GM12801 (cell line): ENCODE results near the gene MKLN1.

Source experiments
- CTCF ChIP-seq: IDR thresholded peaks from one replicate; pipeline ENCODE4 v1.5.1; 2011; ENCODE audit warnings: control low read depth; ENCODE audit not compliant: insufficient read length; ENCODE audit errors: extremely low read depth

Gene MKLN1

DNA sequence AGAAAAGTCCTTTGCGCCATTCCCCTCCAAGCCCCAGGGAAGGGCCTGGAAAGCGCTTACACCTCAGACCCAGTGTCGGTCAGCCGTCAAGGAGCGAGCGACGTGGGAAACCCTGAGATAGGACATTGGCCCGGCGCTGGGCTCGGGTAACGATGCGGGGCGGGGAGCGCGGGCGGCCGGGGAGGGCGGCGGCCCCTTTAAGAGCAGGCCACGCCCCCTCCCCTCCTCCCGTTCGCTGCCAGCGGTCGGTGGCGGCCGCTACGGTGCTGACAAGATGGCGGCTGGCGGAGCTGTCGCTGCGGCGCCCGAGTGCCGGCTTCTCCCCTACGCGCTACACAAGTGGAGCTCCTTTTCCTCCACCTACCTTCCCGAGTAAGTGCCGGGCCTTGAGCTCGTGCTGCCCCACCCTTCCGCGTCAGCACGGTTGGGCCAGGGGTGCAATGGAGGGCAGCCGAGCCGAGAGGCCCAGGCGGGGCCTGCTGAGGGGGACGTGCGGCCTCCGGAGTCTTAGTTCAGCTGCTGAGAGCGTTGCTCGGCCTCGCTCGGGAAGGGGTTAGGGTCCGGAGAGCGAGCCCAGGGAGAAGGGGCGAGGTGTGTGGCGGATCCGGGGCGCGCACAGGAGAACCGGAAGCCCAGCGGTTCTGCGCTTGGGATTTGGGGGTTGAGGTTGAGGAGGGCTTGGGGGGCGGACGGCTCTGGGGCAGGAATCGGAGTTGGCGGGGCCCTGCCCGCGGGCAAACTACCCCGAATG is at the start of gene MKLN1:
Gene MKLN1, plus strand, starts transcription at position 251 of the 751 bp plus-strand sequence. Its CDS starts 24 bp downstream, at position 275.
- TF ChIP-seq CTCF: no peak

GRCh38 chr7:131279044-131279443 is 48.6 kb upstream of the MKLN1 start:
- no peak for TF ChIP-seq CTCF

- TF ChIP-seq CTCF: no peak
These were observed 46.2 kb upstream of the MKLN1 start for GRCh38 chr7:131281266-131282048.

GRCh38 chr7:131284702-131285419 is 42.8 kb upstream of the MKLN1 start:
- TF ChIP-seq CTCF: no peak

DNA sequence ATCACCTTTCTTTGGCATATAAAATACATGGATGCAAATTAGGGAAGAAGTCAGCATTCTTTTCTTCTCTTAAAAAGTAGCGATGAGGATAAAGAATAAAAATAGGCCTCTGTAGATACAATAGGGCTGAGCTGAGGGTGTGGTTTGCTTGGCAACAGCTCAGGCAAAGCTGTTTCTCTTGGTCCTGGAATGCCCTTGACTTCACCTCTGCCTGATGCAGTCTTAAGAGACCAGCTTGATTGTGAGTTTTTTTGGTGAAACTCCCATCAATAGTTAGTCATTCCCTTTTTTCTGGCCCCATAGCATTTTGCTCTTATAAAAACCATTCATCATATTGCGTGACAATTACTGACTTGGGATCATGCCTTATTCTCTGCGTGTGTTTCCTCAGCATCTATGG is 42.1 kb upstream of the MKLN1 start:
- no peak for TF ChIP-seq CTCF

GRCh38 chr7:131288450-131288849 is 39.2 kb upstream of the MKLN1 start:
- TF ChIP-seq CTCF: no peak

GRCh38 chr7:131289051-131289450 is 38.6 kb upstream of the MKLN1 start:
- TF ChIP-seq CTCF: no peak
